Left ventricle myocardium inferior (tissue), 1 donor: ENCODE measurements around the gene SEPSECS. TPM values are rescaled to one million over a fixed set of nuclear protein-coding genes. Genes with fewer than 3 reads are reported as not detected.

ENCODE experiments used
- DNase-seq: peaks from one replicate; pipeline ENCODE4 v3.0.0-alpha.2; 2020
- H3K27ac ChIP-seq: fragments of 200-600 bp; replicated peaks from 2 replicates; pipeline ENCODE4 v1.8.0; 2021
- H3K27me3 ChIP-seq: fragments of 200-600 bp; 2 replicates; pipeline ENCODE4 v1.8.0; 2021; ENCODE audit warnings: low read depth
- H3K36me3 ChIP-seq: fragments of 200-600 bp; 2 replicates; pipeline ENCODE4 v1.8.0; 2021
- H3K4me1 ChIP-seq: fragments of 200-600 bp; 2 replicates; pipeline ENCODE4 v1.8.0; 2021
- H3K4me3 ChIP-seq: fragments of 200-600 bp; 2 replicates; pipeline ENCODE4 v1.8.0; 2021; ENCODE audit warnings: mild to moderate bottlenecking, moderate library complexity
- H3K9me3 ChIP-seq: fragments of 200-600 bp; replicated peaks from 2 replicates; pipeline ENCODE4 v1.8.0; 2021
- intact Hi-C: fragments of 100-400 bp; cut with micrococcal nuclease; formaldehyde crosslinking; loops from one replicate; pipeline ENCODE4 v1.11.0; 2022
- long read RNA-seq: library from polyadenylated mRNA; unstranded; transcript quantifications from one replicate; pipeline ENCODE4 v2.0.0, GENCODE V29; 2021
- total RNA-seq: library from RNA; stranded (reverse); fragmentation: NEBNext Ultra II Directional; extraction: Animal tissue kit (Norgen Biotek cat#: 25700); gene quantifications from one replicate; pipeline ENCODE4 v1.2.1, GENCODE V29; 2021
- TF ChIP-seq, protein P1 (sequence below): fragments of 200-600 bp; IDR thresholded peaks from 2 replicates; pipeline ENCODE4 v1.8.0; 2021; ENCODE audit warnings: antibody characterized with exemption, mild to moderate bottlenecking, borderline replicate concordance
- donor health status: DM: no; HTN: yes; CAD: no; lungs with severe emphysema.

The SEPSECS gene
- 4.9 TPM for total RNA-seq
- long read RNA-seq, full-length matches to known transcripts, result 5 of 8 reads
- long read RNA-seq, partial matches to known transcripts, result 0 of 8 reads
- long read RNA-seq, other reads (novel, unspliced or antisense), result 3 of 8 reads

DNA sequence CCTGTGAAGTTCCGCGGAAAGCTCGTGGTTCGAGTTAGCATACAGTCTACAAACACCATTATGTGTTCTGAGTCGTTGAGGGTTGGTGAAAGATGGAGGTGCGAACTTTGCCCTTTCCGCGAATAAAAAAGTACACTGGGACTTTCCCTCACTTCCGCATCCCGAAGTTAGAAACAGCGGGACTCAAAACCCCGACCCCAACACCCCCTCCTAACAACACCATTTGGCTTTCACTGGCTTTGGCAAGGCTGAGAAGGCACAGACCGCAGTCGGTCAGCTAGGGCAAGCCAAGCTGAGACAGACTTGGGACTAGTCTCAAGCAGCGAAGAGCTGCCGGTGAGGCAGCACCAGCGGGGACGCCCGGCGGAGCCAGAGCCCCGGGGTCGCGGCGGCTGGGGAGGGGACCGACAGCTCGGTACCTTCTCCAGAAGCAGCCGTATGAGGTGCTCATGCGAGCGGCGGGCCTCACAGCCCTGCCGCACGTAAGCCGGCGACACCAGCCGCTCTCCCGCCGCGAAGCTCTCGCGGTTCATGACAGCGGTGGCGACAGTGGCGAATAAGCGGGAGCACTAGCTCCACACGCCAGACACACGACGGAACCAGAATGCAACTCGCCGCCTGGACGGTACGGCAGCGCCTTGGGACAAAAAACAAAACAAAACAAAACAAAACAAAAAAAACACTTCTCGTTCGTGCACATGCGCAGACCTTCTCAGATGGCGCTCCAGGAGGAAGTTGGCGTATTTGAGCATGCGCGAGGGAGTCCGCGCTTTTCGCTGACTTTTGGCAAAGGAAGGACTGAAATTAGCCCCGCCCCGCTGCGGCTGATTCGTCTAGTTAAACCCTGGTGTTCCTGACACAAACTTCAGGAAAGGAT lies at the start of gene SEPSECS:
SEPSECS (minus strand) TSS at position 613 of the 877 bp plus-strand sequence; CDS start at position 533, 80 bp downstream.
- TF ChIP-seq, protein P1, sequence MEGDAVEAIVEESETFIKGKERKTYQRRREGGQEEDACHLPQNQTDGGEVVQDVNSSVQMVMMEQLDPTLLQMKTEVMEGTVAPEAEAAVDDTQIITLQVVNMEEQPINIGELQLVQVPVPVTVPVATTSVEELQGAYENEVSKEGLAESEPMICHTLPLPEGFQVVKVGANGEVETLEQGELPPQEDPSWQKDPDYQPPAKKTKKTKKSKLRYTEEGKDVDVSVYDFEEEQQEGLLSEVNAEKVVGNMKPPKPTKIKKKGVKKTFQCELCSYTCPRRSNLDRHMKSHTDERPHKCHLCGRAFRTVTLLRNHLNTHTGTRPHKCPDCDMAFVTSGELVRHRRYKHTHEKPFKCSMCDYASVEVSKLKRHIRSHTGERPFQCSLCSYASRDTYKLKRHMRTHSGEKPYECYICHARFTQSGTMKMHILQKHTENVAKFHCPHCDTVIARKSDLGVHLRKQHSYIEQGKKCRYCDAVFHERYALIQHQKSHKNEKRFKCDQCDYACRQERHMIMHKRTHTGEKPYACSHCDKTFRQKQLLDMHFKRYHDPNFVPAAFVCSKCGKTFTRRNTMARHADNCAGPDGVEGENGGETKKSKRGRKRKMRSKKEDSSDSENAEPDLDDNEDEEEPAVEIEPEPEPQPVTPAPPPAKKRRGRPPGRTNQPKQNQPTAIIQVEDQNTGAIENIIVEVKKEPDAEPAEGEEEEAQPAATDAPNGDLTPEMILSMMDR, result no peak
- intact Hi-C loops, result no loop called here
- Histone ChIP-seq H3K27me3 (no peaks in the 10 kb centered on the region), H3K27ac (peak within 1 kb of the TSS; percentile 95), H3K4me1 (peaks cover 38% of the 10 kb centered on the region), H3K36me3 (peaks cover 5% of the 10 kb centered on the region), H3K4me3 (peak within 1 kb of the TSS; percentile 88), H3K9me3 (no peaks in the 10 kb centered on the region)
- peak; percentile 98 for DNase-seq

DNA sequence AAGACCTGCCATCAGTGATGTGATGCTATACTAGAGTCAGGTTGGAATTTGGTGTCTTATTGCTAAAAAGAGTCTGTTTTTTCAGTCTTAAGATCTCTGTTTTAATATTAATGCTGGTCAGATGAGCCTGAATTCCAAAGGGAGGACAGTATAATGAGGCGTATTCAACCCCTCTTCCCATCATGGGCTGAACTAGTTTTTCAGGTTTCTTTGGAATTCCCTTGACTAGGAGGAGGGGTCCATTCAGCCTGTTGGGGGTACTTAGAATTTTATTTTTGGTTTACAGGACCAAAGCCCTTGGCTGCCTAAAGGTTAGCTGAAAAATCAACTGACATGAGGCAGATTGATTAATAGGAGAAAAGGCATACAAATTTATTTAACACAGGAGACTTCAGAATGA lies 49.5 kb upstream of the SEPSECS start:
- no peaks in the 10 kb centered on the region for H3K36me3 ChIP-seq
- intact Hi-C loops, result no loop called here
- H3K4me1 ChIP-seq, result peaks cover 3% of the 10 kb centered on the region
- H3K27me3 ChIP-seq, result no peaks in the 10 kb centered on the region
- TF ChIP-seq, protein P1, result no peak
- no peak overlapping the region for H3K4me3 ChIP-seq
- H3K27ac ChIP-seq, result no peak overlapping the region
- no peak for DNase-seq
- peaks cover 16% of the 10 kb centered on the region for H3K9me3 ChIP-seq

DNA sequence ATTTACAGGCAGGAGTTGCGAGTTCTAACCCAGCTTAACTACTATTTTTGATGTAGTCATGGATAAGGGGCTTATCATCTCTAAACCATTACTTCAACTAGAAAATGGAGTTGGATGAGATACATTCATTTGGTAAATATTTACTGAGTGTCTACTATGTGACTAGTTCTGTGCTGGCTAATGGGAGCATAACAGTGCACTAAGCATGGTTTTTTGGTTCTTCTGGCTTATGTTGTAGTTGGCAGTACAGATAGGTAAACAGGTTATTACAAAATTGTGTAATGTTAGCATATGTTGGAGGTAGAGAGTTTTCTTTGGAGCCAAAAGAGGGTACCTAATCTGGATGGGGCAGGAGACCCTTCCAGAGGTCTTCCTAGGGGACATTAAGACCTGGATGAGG lies 47.7 kb upstream of the SEPSECS start:
- Histone ChIP-seq H3K36me3 (no peaks in the 10 kb centered on the region), H3K27me3 (no peaks in the 10 kb centered on the region), H3K4me3 (no peak overlapping the region), H3K27ac (no peak overlapping the region), H3K4me1 (no peaks in the 10 kb centered on the region), H3K9me3 (peaks cover 16% of the 10 kb centered on the region)
- DNase-seq, result no peak
- TF ChIP-seq, protein P1, result no peak
- intact Hi-C loops, result no loop called here

DNA sequence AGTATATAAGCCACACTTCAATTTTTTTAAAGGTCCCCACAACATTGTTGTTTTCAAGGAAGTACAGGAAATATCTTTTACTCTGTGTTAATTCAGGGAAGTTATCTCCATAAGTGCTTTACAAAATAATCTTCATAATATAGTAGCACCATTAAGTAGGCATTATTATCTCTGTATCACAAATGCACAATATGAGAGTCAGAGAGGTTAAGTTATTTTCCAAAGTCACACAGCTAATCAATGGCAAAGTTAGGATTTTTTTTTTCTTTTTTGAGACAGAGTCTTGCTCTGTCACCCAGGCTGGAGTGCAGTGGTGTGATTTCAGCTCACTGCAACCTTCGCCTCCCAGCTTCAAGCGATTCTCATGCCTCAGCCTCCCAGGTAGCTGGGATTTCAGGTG lies 38.5 kb upstream of the SEPSECS start:
- Histone ChIP-seq H3K4me1 (no peaks in the 10 kb centered on the region), H3K9me3 (peaks cover 4% of the 10 kb centered on the region), H3K27ac (no peak overlapping the region), H3K27me3 (no peaks in the 10 kb centered on the region), H3K36me3 (peaks cover 6% of the 10 kb centered on the region), H3K4me3 (no peak overlapping the region)
- no peak for DNase-seq
- intact Hi-C loops, result no loop called here
- TF ChIP-seq, protein P1, result no peak

DNA sequence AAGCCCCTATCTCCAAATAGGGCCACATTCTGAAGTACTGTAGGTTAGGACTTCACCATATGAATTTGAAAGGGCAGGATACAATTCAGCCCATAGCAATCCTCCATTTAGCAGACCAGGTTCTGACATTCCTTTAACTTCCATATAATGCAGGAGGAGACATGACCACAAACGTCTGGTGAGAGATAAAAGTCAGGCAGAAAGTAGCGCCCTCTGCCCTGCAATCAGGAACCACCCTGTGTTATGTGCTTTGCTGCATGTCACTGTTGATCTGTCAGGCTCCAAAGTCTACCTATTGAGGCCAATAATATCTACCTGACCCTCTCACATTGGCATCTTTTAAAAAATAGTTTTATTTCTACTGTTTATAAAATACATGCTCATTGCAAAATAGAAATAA lies 30.2 kb upstream of the SEPSECS start:
- no peak overlapping the region for H3K27ac ChIP-seq
- H3K4me1 ChIP-seq, result no peaks in the 10 kb centered on the region
- H3K27me3 ChIP-seq, result no peaks in the 10 kb centered on the region
- intact Hi-C loops, result no loop called here
- no peak overlapping the region for H3K4me3 ChIP-seq
- TF ChIP-seq, protein P1, result no peak
- H3K9me3 ChIP-seq, result no peaks in the 10 kb centered on the region
- no peak for DNase-seq
- no peaks in the 10 kb centered on the region for H3K36me3 ChIP-seq
